Activated T-cell treated with anti-CD3 and anti-CD28 coated beads for 48 hours (primary cell): ENCODE data around the gene OPRM1.
"Not testable (repeated sequence)": the region's sequence is repeated elsewhere in the genome, so short reads cannot be mapped to it uniquely, and the experiment has no call there.

Experiments
- DNase-seq: peaks from one replicate; pipeline ENCODE4 v3.0.0-alpha.2; 2020; ENCODE audit warnings: low read depth

OPRM1 gene

DNA sequence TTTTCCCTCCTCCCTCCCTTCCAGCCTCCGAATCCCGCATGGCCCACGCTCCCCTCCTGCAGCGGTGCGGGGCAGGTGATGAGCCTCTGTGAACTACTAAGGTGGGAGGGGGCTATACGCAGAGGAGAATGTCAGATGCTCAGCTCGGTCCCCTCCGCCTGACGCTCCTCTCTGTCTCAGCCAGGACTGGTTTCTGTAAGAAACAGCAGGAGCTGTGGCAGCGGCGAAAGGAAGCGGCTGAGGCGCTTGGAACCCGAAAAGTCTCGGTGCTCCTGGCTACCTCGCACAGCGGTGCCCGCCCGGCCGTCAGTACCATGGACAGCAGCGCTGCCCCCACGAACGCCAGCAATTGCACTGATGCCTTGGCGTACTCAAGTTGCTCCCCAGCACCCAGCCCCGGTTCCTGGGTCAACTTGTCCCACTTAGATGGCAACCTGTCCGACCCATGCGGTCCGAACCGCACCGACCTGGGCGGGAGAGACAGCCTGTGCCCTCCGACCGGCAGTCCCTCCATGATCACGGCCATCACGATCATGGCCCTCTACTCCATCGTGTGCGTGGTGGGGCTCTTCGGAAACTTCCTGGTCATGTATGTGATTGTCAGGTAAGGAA lies at the start of gene OPRM1:
Gene OPRM1, plus strand, starts transcription at position 10 of the 612 bp plus-strand sequence. Its CDS starts 305 bp downstream, at position 315.
- peak; percentile 17 for DNase-seq

DNA sequence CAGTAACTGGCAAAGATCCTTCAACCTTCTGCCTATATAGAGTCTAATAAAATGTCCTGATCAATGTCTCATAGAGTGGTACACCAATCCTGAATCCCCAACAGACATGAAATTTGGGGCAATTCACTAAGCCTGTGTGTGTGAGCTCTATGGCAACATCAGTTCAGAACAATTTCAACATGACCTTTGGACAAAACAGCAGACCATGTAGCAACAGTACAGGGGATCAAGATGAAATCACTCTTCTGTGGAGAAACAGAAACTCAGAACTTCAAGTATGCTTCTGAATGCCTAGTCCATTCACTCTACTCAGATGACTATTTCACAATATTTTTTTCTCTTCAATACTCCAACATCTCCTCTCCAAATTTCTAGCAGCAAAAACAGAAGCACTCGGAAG lies 49.1 kb upstream of the OPRM1 start:
- no peak for DNase-seq

- no peak for DNase-seq
These were observed 45.0 kb upstream of the OPRM1 start for GRCh38 chr6:153994004-153994403.

- DNase-seq = no peak
These were observed 44.2 kb upstream of the OPRM1 start for GRCh38 chr6:153994811-153995210.

GRCh38 chr6:153997221-153997620 lies 41.8 kb upstream of the OPRM1 start:
- no peak for DNase-seq

DNA sequence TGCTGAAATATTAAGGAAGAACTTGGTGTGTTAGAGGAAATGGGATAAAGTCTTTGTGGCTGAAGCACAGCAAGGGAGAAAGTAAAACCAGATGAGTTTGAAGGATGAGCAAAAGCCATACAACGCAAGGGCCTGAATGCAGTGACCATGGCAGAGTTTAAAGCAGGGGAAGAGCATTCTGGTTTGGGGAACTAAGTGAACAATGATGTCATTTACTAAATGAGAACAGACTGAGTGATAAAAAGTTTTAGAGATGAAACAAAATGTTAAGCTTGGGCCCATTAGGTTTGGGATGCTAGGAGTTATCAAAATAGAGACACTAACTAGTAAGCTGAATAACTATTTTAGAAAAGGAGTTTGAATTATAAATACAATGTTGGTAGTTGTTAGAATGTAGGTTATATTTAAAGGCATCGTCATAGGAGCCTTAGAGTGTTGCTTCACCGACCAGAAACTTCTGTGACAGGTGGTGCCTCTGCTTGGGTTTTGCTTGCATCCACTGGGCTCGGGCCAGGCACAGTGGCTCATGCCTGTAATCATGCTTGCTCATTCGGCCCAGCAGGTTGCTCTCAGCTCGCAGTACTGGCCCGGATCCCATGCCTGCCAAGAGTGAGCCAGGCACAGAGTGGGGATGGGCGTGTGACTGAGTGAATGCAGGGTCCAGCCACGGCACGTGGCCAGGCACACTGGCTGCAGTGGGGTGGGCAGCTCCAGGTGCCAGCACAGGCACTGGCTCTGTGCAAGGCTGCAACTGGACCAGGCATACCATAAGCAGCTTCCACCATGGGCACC lies 37.4 kb upstream of the OPRM1 start:
- DNase-seq = no peak

- DNase-seq = no peak
These were observed 36.1 kb upstream of the OPRM1 start for GRCh38 chr6:154002894-154003293.

DNA sequence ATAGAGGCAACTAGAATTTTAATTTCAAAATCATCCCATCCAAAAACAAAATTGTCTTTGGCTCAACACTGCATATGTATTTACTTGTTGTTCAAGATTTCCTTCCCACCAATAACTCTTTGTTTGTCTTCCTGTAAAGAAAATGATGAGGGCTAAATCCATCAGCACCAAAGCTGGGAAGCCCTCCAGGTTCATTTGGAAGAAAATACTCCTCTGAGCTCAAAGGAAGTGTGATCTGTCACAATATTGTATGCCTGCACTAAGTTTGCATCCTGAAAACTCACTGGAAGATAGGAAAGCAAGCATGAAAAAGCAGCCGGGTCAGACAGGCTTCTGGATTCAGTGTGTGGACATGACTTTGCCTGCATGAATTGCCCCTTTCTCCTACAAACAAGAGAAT lies 28.7 kb upstream of the OPRM1 start:
- no peak for DNase-seq

- DNase-seq = no peak
These were observed 26.2 kb upstream of the OPRM1 start for GRCh38 chr6:154012852-154013251.

GRCh38 chr6:154017786-154018185 lies 21.3 kb upstream of the OPRM1 start:
- no peak for DNase-seq

DNA sequence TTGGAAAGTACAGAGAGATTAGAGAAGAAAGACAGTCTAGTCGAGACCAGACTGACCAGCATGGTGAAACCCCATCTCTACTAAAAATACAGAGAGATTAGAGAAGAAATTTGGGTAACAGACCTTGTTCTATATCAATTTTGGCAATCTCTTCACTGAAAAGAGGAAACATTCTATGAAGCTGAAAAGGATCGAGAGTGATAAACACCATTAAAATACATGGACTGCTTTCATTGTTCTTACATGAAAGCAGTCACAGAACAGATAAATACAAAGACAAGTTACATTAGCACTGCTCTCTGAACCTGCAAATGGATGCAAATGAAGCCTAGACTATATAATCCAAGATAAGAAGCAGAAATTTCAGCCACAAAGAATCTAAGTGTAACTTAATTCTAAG lies 8.4 kb upstream of the OPRM1 start:
- DNase-seq = no peak

GRCh38 chr6:154041001-154041400 lies 2.0 kb downstream of the OPRM1 start:
- no peak for DNase-seq

DNA sequence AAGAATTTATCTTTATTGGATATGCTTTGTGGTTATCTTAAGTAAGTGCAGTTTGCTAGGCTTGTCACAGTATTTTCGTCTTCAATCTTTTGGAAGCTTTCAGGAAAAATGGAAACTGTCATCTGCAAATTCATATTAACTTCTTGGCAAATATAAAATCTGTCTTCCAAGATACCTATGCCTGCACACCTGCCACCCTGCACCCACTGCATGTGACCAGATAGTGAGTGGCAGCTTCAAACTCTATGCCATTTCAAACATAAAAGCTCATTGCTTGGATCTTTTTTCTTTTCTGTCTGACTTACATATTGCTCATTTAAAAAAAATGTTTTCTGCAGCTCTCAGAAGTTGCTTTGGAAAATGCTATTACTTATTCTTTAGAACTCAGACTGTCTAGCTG lies 14.1 kb downstream of the OPRM1 start:
- no peak for DNase-seq

DNA sequence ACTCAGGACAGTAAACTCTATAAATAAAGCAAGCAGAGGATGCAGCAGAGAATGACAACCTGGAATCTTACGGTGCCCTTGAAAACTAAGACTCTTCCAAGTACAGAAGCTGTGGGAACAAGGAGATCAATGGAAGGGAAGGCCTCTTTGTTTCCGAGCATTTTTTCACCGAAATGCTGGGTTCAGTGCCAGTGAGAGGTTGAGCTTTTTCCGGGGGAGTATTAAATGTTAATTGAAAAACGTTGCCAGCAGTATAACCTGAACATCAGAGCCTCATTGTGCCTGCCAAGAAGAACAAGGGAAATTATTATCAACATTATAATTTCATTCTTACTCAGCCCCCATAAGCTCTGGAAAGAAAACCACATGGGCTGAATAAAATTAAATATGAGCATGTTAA lies 17.5 kb downstream of the OPRM1 start:
- DNase-seq = no peak

GRCh38 chr6:154057098-154057497 lies 18.1 kb downstream of the OPRM1 start:
- no peak for DNase-seq

- DNase-seq = no peak
These were observed 20.1 kb downstream of the OPRM1 start for GRCh38 chr6:154058963-154059680.

DNA sequence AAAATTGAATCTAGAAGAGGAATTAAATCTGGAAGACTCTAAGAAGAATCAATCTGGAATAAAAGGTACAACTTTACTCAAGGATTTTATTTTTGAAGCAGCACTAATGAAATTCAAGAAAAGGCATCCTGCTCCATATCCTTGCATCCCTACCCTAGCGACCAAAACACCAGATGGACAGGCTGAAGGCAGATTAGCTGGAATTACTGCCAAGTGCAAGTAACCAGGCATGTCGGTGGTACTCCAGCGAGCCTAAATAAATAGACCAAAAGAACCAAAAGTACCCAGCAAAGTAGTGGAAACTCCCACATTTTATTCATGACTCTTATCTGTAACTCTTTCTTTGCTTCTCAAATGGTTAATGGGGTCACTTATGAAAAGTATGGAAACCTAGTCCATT lies 21.0 kb downstream of the OPRM1 start:
- DNase-seq = no peak

DNA sequence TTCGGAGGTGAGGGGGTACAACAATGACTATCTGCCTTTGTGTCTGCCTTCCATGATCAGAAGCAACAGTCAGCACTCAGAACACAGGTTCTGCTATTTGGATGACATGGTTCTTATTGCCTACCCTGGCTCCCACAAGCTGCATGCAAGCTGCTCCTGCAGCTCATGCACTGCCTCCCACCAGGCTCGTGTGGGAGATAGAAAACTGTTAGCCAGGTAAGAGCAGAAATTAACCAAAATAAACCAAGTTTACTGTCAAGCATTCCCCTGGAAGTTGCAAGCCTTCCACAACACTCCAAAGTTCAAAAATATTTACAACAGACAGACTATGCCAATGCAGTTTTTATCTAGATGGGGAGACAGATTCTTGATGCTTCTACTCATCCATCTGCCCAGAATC lies 31.0 kb downstream of the OPRM1 start:
- DNase-seq = no peak

DNA sequence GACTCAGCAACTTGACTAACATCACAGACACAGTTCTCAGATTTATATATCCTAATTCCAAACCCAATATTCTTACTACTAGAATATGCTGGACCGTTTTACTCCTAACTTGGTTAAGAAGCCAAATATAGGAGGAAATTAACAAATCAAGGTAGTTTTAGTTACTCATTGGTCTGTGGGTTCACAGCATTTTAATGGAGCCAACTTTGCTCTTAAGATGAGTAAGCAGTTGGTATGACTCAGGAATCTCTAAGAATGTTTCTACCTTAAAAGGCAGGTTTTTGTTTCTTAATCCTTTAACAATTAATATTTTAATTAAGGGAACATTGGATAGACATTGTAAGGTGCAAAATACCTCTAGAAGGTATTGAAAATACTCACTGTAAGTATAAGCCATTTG lies 31.6 kb downstream of the OPRM1 start:
- DNase-seq = no peak

GRCh38 chr6:154071236-154071635 lies 32.2 kb downstream of the OPRM1 start:
- no peak for DNase-seq

DNA sequence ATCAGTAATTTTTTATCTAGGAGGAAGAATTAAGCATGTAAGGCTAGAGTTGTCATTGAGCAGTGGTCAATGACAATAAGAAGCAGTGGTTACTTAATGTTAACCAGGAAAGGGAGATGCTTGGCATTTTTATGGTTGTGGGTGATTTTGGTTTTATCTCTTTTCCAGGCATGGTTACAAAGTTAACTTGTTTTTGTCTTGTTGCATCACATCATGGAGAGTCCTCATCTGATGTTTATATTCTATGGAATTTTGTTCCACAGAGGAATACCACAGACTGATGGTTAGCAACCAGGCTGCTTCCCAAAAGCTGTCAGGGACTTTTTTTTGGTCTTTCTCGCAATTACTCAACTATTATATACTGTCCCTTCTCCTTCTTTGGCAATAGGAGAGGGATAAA lies 32.7 kb downstream of the OPRM1 start:
- DNase-seq = no peak

GRCh38 chr6:154078596-154078995 lies 39.6 kb downstream of the OPRM1 start:
- DNase-seq = not testable (repeated sequence)
